Measurements from ENCODE around the gene GLIPR2. TPM values are rescaled to one million over a fixed set of nuclear protein-coding genes. Genes with fewer than 3 reads are reported as not detected.

Gene GLIPR2
- polyA plus RNA-seq, 1 of the 3 experiments (the other 2 are of a cell fraction): 38.3 TPM

GRCh38 chr9:36091026-36091953 lies 45.2 kb upstream of the GLIPR2 start (continued):
- TF ChIP-seq SMC3 (IDR thresholded peaks at IDR 0.05; ENCODE audit: low read depth, low read length) (no peak), IRF3 (IDR thresholded peaks at IDR 0.05; ENCODE audit: low read depth, low read length) (no peak), TCF12 (IDR thresholded peaks at IDR 0.05) (peak; percentile 34)

GRCh38 chr9:36092014-36092413 lies 44.5 kb upstream of the GLIPR2 start:
- 96% methylated on average over 1 of the region's 1 CpG for WGBS (ENCODE audit: low lambda C conversion rate)
- Histone ChIP-seq H3K9ac (peak overlapping the region; percentile 35; the same call in 1 of the 2 replicates), H3K79me2 (ENCODE audit: insufficient read depth) (no peaks in the 10 kb centered on the region), H3K27me3 (ENCODE audit: insufficient read depth) (no peaks in the 10 kb centered on the region), H3K4me2 (no peak overlapping the region), H3K4me3 (ENCODE audit: low read depth in 2 of 2, low read length in 1 of 2) (no peak overlapping the region), H3K27ac (ENCODE audit: low read depth in 2 of 2, low read length in 1 of 2) (peak overlapping the region; percentile 48 to 90; a peak in 3 of 4 replicates), H3K36me3 (replicated peaks in 1 of 2; ENCODE audit: control insufficient read depth in 1 of 2, insufficient read depth in 2 of 2, low read length in 1 of 2) (peaks cover 4 to 23% of the 10 kb centered on the region in 2 experiments), H3F3A (replicated peaks; ENCODE audit: insufficient read depth) (peaks cover 43% of the 10 kb centered on the region), H2AFZ (ENCODE audit: low read depth) (peak overlapping the region; percentile 5; the same call in 1 of the 2 replicates), H3K9me3 (no peaks in the 10 kb centered on the region), H3K9me2 (no peaks in the 10 kb centered on the region), H3K4me1 (ENCODE audit: control insufficient read depth in 1 of 2, insufficient read depth in 2 of 2, low read depth in 1 of 2, low read length in 1 of 2) (peaks cover 0 to 7% of the 10 kb centered on the region in 2 experiments; a peak in 2 of 4 replicates), H4K20me1 (ENCODE audit: insufficient read depth) (no peaks in the 10 kb centered on the region)
- ChIA-PET CTCF (interaction anchor here (1.2 to 2.0 kb wide), 4 partner anchors 10 to 75 kb away, joined by 3 to 5 read pairs (median 4); no protein-coding TSS in a partner anchor), POLR2A (no interaction called here)
- no peak for DNase-seq
- TF ChIP-seq RAD21 (IDR thresholded peaks at IDR 0.05; ENCODE audit: low read length): no peak
- no peak for TF ChIP-seq RCOR1 (IDR thresholded peaks at IDR 0.05; ENCODE audit: low read length)
- no peak for TF ChIP-seq EP300 (IDR thresholded peaks at IDR 0.05; ENCODE audit: borderline replicate concordance in 1 of 2, low read depth in 1 of 2, low read length in 1 of 2)
- no peak for TF ChIP-seq MAX (IDR thresholded peaks at IDR 0.05; ENCODE audit: low read depth)
- no peak for TF ChIP-seq USF2 (IDR thresholded peaks at IDR 0.05; ENCODE audit: borderline replicate concordance, low read depth, low read length)
- no peak for TF ChIP-seq SIN3A (IDR thresholded peaks at IDR 0.05; ENCODE audit: borderline replicate concordance, low read depth, low read length)
- no peak for TF ChIP-seq TCF12 (IDR thresholded peaks at IDR 0.05)
- no peak for TF ChIP-seq FOXJ3 (CRISPR knock-in tag; IDR thresholded peaks at IDR 0.05)
- no peak for TF ChIP-seq FOXM1 (IDR thresholded peaks at IDR 0.05; ENCODE audit: low read depth)
- TF ChIP-seq MEF2A (IDR thresholded peaks at IDR 0.05; ENCODE audit: borderline replicate concordance, low read depth): no peak
- TF ChIP-seq TAF1 (IDR thresholded peaks at IDR 0.05; ENCODE audit: borderline replicate concordance, low read depth, low read length): no peak
- TF ChIP-seq NFIC (IDR thresholded peaks at IDR 0.05; ENCODE audit: borderline replicate concordance): no peak

All from SK-N-SH (cell line).